ENCODE results near the gene TMEM132D. TPM values are rescaled to one million over a fixed set of nuclear protein-coding genes. Genes with fewer than 3 reads are reported as not detected.

TMEM132D gene
- total and polyA plus RNA-seq, 2 of the 4 experiments (the other 2 are of a cell fraction) = not detected

DNA sequence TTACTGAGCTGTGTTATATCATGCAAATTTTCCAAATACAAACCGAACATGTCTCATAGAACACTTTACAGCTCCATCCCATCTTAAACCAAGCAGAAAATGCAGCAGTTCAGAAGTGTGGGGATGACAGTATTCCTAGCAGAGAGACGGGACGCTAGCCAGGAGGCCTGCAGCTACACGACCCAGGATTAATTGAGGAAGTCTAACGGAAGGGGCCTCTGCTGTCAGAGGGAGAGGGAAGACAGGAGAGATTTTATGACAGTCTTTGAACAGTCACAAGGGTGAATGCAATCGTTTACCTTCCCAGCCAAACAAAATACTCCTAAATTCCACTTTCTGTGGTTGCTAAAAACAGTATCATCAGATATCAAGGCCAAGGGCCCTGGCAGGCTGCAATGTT lies 261.9 kb downstream of the TMEM132D start:
- Histone ChIP-seq H4K91ac (ENCODE audit: insufficient read depth, low read depth, low read length) (no peak overlapping the region), H4K20me1 (ENCODE audit: insufficient read depth, low read length) (no peaks in the 10 kb centered on the region), H3K18ac (ENCODE audit: low read depth, low read length) (no peak overlapping the region), H3K9me3 (ENCODE audit: control insufficient read depth, insufficient read depth, low read length) (peaks cover 28% of the 10 kb centered on the region), H3K23ac (ENCODE audit: low read depth, low read length) (no peak overlapping the region), H2AFZ (replicated peaks; ENCODE audit: low read length, poor library complexity) (no peak overlapping the region), H3K4me1 (ENCODE audit: control insufficient read depth, insufficient read depth, low read length) (no peaks in the 10 kb centered on the region), H4K8ac (ENCODE audit: low read depth in 2 of 2, low read length in 2 of 2) (no peak overlapping the region), H3K27ac (ENCODE audit: insufficient read depth, low read length) (no peak overlapping the region), H2BK120ac (ENCODE audit: low read depth, low read length) (no peak overlapping the region), H2AK5ac (ENCODE audit: low read depth, low read length) (no peak overlapping the region), H3K9ac (ENCODE audit: low read depth, low read length) (no peak overlapping the region), H3K79me1 (ENCODE audit: low read depth in 1 of 2, low read length in 2 of 2) (no peaks in the 10 kb centered on the region), H3K27me3 (ENCODE audit: control insufficient read depth, insufficient read depth, low read length) (no peaks in the 10 kb centered on the region), H3K9me1 (ENCODE audit: insufficient read depth, low read length) (no peaks in the 10 kb centered on the region), H3K56ac (ENCODE audit: extremely low read depth, insufficient read depth, low read length) (no peak overlapping the region), H4K5ac (ENCODE audit: low read depth, low read length) (no peak overlapping the region), H2BK20ac (ENCODE audit: low read depth, low read length) (no peak overlapping the region), H2AK9ac (replicated peaks; ENCODE audit: low read depth, low read length, poor library complexity) (no peak overlapping the region), H3K4me2 (ENCODE audit: low read depth, low read length) (no peak overlapping the region), H2BK5ac (ENCODE audit: low read depth, low read length, poor library complexity, severe bottlenecking) (no peak overlapping the region), H2BK15ac (ENCODE audit: low read depth, low read length) (no peak overlapping the region), H3K4ac (ENCODE audit: low read depth, low read length) (no peak overlapping the region), H3K36me3 (ENCODE audit: control insufficient read depth, insufficient read depth, low read length) (no peaks in the 10 kb centered on the region), H3K14ac (replicated peaks; ENCODE audit: low read depth, low read length) (no peak overlapping the region), H3K4me3 (ENCODE audit: insufficient read depth, low read depth, low read length) (no peak overlapping the region)
- ChIA-PET CTCF (no interaction called here), POLR2A (ENCODE audit: unreplicated experiment) (no interaction called here)
- ATAC-seq (ENCODE audit: low read depth) (no peak), DNase-seq (no peak)
- BruUV-seq (replicated peaks) = no TSS peak
- intact Hi-C loops (cut with micrococcal nuclease) (no loop called here), dilution Hi-C loops (cut with HindIII; ENCODE audit: low sequenced_read_pairs, unreplicated experiment) (no loop called here), in situ Hi-C loops (cut with MboI; ENCODE audit: low sequenced_read_pairs) (no loop called here)
- WGBS, 2 experiments (ENCODE audit: extremely low coverage in 2 of 2, insufficient read length in 1 of 2) = 0% methylated on average over 1 of the region's 6 CpGs; no CpG with 5 or more reads in 1 of the 2 experiments
- TF ChIP-seq CHD1 (IDR thresholded peaks at IDR 0.05; ENCODE audit: low read depth, low read length) = no peak
- TF ChIP-seq, protein P1, sequence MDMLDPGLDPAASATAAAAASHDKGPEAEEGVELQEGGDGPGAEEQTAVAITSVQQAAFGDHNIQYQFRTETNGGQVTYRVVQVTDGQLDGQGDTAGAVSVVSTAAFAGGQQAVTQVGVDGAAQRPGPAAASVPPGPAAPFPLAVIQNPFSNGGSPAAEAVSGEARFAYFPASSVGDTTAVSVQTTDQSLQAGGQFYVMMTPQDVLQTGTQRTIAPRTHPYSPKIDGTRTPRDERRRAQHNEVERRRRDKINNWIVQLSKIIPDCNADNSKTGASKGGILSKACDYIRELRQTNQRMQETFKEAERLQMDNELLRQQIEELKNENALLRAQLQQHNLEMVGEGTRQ (IDR thresholded peaks at IDR 0.05; ENCODE audit: low read depth, low read length) = no peak
- no peak for TF ChIP-seq NFE2L2 (IDR thresholded peaks at IDR 0.05; ENCODE audit: low read depth, low read length)
- no peak for TF ChIP-seq MXI1 (IDR thresholded peaks at IDR 0.05; ENCODE audit: borderline replicate concordance, low read depth, low read length)
